ENCODE measurements around the gene OTOGL. TPM values are rescaled to one million over a fixed set of nuclear protein-coding genes. Genes with fewer than 3 reads are reported as not detected.

Gene OTOGL
- polyA plus RNA-seq, 2 of the 4 experiments (the other 2 are of a cell fraction), result 0.04 TPM; not detected in 1

DNA sequence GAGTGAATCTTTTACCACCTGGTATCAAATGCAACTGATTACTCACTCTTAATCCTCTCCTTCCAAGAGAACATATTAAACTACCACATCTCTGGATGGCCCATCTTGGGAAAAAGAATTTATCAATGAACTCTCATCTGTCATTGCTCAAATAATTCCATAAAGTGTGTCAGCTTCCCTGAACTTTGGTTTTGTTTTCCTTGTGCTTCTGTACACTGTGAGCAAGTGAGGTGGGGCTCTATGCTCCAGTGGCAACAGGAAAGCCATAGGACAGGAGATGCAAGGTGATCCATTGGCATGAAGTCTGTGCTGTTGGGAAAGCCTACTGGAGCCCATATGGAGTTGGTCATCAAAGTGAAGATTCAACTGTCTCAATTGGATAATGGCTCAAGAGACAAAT, 17.4 kb downstream of the OTOGL start:
- DNase-seq (ENCODE audit: low read depth in 1 of 2, low spot score in 1 of 2), result no peak
- Histone ChIP-seq H3K4me1 (no peaks in the 10 kb centered on the region), H3K4me3 (no peak overlapping the region), H3K4me2 (no peak overlapping the region), H3K27ac (no peak overlapping the region), H3K9me3 (no peaks in the 10 kb centered on the region)
- ChIA-PET CTCF (no interaction called here), POLR2A (no interaction called here)
- no peak for ATAC-seq
- TF ChIP-seq CHD4 (IDR thresholded peaks at IDR 0.05; ENCODE audit: borderline replicate concordance), result no peak
- TF ChIP-seq CTCF (IDR thresholded peaks at IDR 0.05), result no peak
- no peak for TF ChIP-seq CBX2 (IDR thresholded peaks at IDR 0.05; ENCODE audit: borderline replicate concordance, low read depth)
- no peak for TF ChIP-seq BHLHE40 (IDR thresholded peaks at IDR 0.05; ENCODE audit: low read depth, low read length)
- no peak for TF ChIP-seq ELK1 (IDR thresholded peaks at IDR 0.05; ENCODE audit: low read depth, low read length)
- TF ChIP-seq RFX5 (IDR thresholded peaks at IDR 0.05), result no peak
- no peak for TF ChIP-seq HOXA7 (CRISPR knock-in tag; IDR thresholded peaks at IDR 0.05)
- TF ChIP-seq RAD21 (conservative IDR thresholded peaks at IDR 0.05 in 1 of 2, IDR thresholded peaks at IDR 0.05 in 1 of 2), result no peak
- no peak for TF ChIP-seq SMC3 (IDR thresholded peaks at IDR 0.05)
- TF ChIP-seq ZSCAN20 (CRISPR knock-in tag; IDR thresholded peaks at IDR 0.05), result no peak
- no peak for FAIRE-seq

DNA sequence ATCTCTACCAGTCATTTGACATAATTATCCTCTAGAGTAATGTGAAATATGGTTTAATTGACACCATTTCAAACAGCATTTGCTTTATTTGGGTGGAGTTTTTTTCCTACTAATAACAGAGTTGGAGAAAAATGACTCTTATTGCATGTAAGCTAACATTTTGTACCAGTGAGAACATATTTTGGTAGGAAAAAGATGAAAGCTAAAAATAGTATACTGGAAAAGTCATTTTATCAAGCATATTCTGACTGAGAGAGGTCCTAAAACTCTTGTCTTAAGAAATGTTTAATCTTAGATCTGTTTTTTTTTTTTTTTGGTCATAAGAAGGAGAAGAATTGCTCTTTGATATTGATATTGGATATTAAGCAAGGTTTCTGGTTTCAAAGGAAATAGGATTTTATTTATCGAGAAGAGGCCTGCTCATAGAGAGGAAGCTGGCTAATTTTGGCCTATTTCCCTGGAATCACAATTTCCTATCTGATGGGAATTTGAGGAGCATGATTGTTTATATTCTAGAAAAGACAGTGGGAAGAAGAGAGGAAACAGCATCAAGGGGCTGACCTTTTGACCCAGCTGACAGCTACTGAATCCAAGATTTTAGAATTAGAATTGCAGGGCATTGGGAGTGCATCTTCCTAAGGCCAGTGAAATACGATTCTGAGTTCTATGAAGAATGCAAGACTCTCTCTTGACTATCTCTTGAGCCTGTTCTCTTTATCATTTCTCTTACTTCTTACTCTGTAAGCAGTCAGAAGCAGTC, 19.4 kb downstream of the OTOGL start:
- no peak for DNase-seq (ENCODE audit: low read depth in 1 of 2, low spot score in 1 of 2)
- ChIA-PET POLR2A (no interaction called here), CTCF (interaction anchor here (0.7 kb wide), 1 partner anchor 46 kb away, joined by 3 read pairs; no protein-coding TSS in a partner anchor)
- Histone ChIP-seq H3K4me1 (no peaks in the 10 kb centered on the region), H3K4me3 (no peak overlapping the region), H3K4me2 (no peak overlapping the region), H3K9me3 (no peaks in the 10 kb centered on the region), H3K27ac (no peak overlapping the region)
- no peak for TF ChIP-seq CHD2 (IDR thresholded peaks at IDR 0.05; ENCODE audit: low read length, partially characterized antibody)
- no peak for ATAC-seq
- no peak for FAIRE-seq
- WGBS (ENCODE audit: missing lambda C conversion rate), result 38% methylated on average over 2 of the region's 2 CpGs

- Histone ChIP-seq H3K9me3 (no peaks in the 10 kb centered on the region), H3K27ac (no peak overlapping the region), H3K4me1 (no peaks in the 10 kb centered on the region), H3K4me3 (no peak overlapping the region), H3K4me2 (no peak overlapping the region)
- ATAC-seq (no peak), DNase-seq (ENCODE audit: low read depth in 1 of 2, low spot score in 1 of 2) (no peak), FAIRE-seq (no peak)
- ChIA-PET CTCF (interaction anchor here (1.0 kb wide), 1 partner anchor 29 kb away, joined by 3 read pairs; no protein-coding TSS in a partner anchor), POLR2A (no interaction called here)
- TF ChIP-seq, protein P1, sequence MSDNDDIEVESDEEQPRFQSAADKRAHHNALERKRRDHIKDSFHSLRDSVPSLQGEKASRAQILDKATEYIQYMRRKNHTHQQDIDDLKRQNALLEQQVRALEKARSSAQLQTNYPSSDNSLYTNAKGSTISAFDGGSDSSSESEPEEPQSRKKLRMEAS (IDR thresholded peaks at IDR 0.05), result no peak
- TF ChIP-seq MAFK (IDR thresholded peaks at IDR 0.05; ENCODE audit: partially characterized antibody), result no peak
- no peak for TF ChIP-seq CTCF (IDR thresholded peaks at IDR 0.05)
- WGBS (ENCODE audit: missing lambda C conversion rate), result 19% methylated on average over 3 of the region's 3 CpGs
These were observed 21.7 kb downstream of the OTOGL start for GRCh38 chr12:80120994-80121393.

DNA sequence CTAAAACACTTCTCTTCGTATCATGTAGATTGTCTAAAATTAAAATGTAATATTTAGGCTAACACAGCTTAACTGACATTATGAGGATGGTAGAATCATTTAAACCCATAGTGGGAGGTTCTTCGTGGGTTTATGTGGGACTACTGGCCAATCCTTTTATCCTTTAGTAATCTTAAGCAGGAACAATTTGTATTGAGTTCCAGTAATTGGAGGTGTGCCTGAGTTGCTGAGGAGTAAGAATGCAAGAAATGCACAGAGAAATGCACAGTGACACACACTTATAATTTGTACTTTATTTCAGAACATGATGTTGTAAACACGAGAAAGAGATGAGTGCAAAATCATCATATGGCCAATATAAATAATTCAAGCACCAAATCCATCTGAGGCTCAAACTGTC, 22.3 kb downstream of the OTOGL start:
- Histone ChIP-seq H3K9me3 (no peaks in the 10 kb centered on the region), H3K27ac (no peak overlapping the region), H3K4me1 (no peaks in the 10 kb centered on the region), H3K4me2 (no peak overlapping the region), H3K4me3 (no peak overlapping the region)
- DNase-seq (ENCODE audit: low read depth in 1 of 2, low spot score in 1 of 2), result no peak
- ChIA-PET CTCF (no interaction called here), POLR2A (no interaction called here)
- TF ChIP-seq HMGXB4 (CRISPR knock-in tag; IDR thresholded peaks at IDR 0.05; ENCODE audit: borderline replicate concordance), result no peak
- TF ChIP-seq, protein P2, sequence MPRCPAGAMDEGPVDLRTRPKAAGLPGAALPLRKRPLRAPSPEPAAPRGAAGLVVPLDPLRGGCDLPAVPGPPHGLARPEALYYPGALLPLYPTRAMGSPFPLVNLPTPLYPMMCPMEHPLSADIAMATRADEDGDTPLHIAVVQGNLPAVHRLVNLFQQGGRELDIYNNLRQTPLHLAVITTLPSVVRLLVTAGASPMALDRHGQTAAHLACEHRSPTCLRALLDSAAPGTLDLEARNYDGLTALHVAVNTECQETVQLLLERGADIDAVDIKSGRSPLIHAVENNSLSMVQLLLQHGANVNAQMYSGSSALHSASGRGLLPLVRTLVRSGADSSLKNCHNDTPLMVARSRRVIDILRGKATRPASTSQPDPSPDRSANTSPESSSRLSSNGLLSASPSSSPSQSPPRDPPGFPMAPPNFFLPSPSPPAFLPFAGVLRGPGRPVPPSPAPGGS (IDR thresholded peaks at IDR 0.05), result no peak
- no peak for TF ChIP-seq EHF (CRISPR knock-in tag; IDR thresholded peaks at IDR 0.05)
- TF ChIP-seq RCOR1 (IDR thresholded peaks at IDR 0.05; ENCODE audit: low read depth, low read length), result no peak
- no peak for TF ChIP-seq PHF8 (IDR thresholded peaks at IDR 0.05; ENCODE audit: borderline replicate concordance, low read depth)
- TF ChIP-seq RFX5 (IDR thresholded peaks at IDR 0.05), result no peak
- TF ChIP-seq NPAS2 (CRISPR knock-in tag; IDR thresholded peaks at IDR 0.05; ENCODE audit: borderline replicate concordance), result no peak
- FAIRE-seq, result no peak
- WGBS (ENCODE audit: missing lambda C conversion rate), result 18% methylated on average over 3 of the region's 3 CpGs
- ATAC-seq, result no peak
